NCI-H2107 treated with DMSO at 0.1 percent for 48 hours (cell line): ENCODE data around the gene TGFBR3.
A peak's percentile ranks its signal among the peaks of the same experiment; 100 is the strongest.
"Not testable (repeated sequence)": the region's sequence is repeated elsewhere in the genome, so short reads cannot be mapped to it uniquely, and the experiment has no call there.

Source experiments
- DNase-seq: peaks from one replicate; lab custom pipeline; 2025; ENCODE audit not compliant: unreplicated experiment; lab: John Stamatoyannopoulos, UW

TGFBR3 gene

DNA sequence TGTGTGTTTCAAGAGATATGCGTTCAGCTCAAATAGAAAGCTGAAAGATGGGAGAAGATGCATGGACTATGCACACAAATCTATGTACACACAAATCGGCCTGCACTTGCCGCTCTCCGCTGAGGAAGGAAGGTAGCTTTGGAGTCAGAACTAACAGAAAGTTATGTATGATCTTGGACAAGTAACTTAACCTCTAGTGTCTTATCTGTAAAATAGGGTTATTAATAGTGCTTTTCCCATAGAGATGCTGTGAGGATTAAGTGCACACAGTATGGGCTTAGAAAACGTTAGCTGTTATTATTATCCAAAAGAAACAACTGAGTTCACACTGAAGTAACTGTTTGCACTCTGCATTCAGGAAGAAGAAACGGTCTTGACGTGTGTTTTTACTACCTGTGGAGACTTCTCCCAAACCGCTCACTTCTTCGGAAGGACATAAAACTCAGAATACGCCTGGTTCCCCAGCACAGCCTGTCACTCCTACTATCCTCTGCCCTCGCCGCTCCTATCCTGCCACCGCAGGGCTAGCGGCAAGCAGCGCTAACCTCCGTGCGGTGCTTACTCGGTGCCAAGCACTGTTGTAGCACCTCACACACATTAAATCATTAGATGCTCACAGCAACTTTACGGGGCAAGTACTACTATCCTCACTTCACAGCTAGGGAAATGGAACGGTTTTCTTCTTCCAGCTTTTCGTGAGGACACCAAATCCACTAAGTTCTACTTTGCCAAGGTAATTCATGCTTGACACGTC lies 1.3 kb downstream of the TGFBR3 start:
- no peak for DNase-seq

- peak; percentile 19 for DNase-seq
These were observed 2.5 kb downstream of the TGFBR3 start for GRCh38 chr1:91883470-91883869.

DNA sequence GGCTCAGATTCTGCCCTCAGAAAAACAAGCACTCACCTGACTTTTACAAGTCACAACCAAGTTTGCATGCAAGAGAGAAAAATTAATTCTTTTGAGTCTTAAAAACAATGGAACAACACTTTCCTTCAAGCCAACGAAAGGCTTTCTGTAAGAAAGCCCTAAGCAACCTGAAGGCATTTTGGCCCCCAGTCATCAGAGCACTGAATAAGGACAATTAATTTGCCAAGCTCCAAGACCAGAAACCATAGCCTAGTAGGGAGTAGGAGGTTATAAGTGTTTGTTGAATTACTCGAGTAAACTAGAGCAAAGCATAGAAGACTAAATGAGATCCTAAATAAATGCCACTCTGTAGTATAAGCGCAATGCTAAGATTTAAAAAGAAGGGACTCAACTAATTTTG lies 4.7 kb downstream of the TGFBR3 start:
- no peak for DNase-seq

DNA sequence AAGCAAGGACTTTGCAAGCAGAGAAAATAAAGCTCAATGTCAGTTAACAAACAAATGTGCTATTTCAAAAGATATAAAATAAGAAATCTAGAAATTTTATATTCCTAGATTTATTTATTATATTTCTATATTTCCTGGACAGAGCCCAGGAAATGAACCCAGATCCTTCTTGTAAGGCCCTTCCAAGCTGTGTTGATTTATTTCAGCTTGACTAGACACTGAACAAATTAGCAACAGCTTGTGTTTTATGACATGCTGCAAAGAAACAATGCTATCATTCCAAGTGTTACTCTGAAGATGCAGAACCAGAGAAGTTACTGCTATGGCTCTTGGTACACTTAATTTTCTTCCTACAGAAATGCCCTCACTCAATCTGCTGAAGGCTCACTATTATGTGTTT lies 6.2 kb downstream of the TGFBR3 start:
- no peak for DNase-seq

DNA sequence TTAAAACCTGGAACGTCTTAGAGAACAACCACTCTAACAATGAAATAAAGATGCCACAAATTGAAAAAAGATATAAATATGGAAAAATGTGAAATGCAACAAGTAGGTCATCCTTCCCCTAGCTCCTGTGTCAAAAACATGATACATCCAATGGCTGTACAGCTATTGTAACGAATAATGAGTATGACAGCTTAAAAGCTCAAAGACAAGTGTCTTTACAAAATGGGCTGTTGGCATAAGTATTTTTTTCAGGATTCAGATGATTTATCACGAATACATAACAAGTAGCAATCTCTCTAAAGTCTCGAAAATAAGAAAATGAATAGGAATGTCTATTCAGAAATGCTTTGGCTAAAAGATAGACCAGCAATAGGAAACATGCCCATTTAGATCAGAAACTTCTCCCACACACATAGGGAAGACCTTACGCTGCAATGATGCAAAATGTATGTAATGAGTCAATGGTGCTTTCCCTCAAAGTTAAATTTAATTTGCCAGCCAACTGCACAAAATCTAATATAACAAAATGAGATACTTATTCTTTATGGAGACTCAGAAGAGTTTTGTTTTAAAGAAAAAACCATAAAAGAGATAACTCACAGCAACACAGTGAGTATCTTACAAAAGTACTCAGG lies 8.3 kb downstream of the TGFBR3 start:
- DNase-seq: no peak

GRCh38 chr1:91876781-91877573 lies 9.0 kb downstream of the TGFBR3 start:
- no peak for DNase-seq

GRCh38 chr1:91876040-91876470 lies 9.9 kb downstream of the TGFBR3 start:
- no peak for DNase-seq

GRCh38 chr1:91874167-91874566 lies 11.8 kb downstream of the TGFBR3 start:
- DNase-seq: no peak

GRCh38 chr1:91872559-91873081 lies 13.3 kb downstream of the TGFBR3 start:
- peak; percentile 67 for DNase-seq

GRCh38 chr1:91872000-91872399 lies 14.0 kb downstream of the TGFBR3 start:
- no peak for DNase-seq

GRCh38 chr1:91870322-91870721 lies 15.6 kb downstream of the TGFBR3 start:
- no peak for DNase-seq

DNA sequence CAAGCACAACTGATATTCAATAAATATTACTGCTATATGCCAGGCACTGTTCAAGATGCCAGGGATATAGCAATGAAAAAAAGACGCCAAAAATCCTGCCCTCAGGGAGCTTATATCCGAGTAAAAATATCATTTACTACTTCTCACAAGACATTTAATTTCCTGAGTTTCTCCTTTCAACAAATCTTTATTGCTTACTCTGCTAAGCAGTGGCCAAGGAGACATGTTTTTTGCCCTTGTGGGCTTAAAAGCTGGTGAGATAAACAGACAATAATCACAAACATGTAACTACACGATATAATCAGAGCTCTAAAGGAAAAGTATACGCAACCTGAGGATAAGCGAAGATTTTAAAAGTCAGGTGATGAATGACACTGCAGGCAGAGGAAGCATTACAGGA lies 19.5 kb downstream of the TGFBR3 start:
- no peak for DNase-seq

DNA sequence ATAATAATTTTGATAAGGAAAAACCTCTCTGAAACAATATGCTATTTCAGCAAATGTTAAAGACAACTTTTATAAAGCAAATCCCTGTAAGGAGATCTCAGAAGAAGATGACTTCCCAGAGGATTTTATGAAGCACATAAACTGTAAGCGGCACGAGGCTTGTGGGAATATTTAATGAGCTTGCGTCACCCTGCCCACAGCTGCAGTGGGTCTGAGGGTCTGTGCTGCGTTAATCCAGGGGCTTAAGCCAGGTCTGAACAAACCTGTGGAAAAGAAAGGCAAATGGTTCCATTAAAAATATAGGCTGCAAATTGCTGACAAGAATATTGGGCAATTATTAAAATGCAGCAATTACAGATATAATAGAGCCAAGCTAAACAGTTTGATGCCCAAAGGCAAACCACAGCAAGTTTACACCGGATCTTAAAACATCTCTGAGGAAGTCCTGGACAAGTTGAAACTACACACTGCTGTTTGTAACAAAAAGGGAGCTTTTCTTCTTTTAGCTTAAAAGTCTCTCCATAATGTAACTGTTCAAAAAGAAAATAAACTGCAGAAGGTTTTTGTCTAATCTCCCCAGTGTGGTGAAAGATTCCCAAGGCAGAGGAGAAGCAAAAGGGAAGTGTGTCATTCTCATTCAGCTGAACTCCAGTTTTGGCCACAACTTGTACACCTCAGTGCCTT lies 21.8 kb downstream of the TGFBR3 start:
- no peak for DNase-seq

GRCh38 chr1:91863498-91863897 lies 22.5 kb downstream of the TGFBR3 start:
- DNase-seq: no peak

GRCh38 chr1:91862120-91862519 lies 23.8 kb downstream of the TGFBR3 start:
- no peak for DNase-seq

DNA sequence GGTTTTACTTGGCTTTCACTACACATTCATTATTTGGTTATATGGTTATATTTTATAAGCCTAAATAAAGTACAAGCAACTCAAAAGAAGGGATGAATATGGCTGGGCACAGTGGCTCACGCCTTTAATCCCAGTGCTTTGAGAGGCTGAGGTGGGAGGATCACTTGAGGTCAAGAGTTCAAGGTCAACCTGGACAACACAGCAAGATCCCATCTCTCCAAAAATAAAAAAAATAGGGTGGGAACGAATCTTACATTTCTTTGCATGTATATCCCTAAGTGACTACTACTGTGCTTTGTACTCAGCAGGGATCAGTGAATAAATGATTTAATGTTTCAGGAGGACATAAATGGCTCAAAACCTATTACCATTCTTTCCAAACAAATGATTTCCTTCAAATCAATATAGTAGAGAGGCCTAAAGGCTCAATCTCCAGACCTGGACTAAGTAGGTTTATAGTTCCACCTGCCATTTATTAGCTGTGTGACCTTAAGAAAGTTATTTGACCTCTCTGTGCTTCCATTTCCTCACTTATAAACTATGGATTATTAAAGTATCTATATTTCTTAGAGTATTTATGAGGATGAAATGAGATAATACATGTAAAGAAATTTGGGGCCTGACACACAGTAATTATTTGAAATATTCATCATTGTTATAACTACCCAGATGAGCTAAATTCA lies 28.3 kb downstream of the TGFBR3 start:
- DNase-seq: no peak

GRCh38 chr1:91856996-91857395 lies 29.0 kb downstream of the TGFBR3 start:
- no peak for DNase-seq

DNA sequence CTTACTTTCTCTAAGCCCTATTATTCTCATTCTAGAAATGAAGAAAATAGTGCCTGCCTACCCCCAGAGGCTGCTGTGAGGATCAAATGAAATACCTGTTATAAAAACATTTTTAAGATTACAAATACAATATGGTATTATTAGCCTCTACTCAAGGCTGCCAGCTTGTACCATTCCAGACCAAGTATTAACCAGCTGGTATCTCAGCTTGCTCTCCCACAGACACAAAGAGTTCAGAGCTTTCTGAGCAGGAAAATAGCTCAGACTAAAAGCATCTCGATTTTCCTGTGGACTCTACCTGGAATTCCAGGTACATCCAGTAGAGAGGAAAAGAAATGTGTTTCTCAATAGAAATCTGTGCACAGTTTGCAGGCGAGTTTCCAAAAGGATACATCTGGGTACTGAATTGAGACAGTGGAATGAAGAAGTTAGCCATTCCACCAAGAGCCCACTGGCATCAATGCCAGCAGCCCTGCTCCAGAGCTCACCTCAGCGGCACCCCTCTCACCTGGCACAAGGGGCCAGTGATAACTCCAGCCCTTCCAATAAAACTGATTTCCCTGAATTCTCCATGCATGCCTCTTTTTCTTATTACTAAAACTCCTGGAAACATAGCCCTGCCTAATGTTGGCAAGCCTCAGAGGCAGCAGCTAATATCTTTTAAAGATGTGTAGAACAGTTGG lies 31.0 kb downstream of the TGFBR3 start:
- no peak for DNase-seq

DNA sequence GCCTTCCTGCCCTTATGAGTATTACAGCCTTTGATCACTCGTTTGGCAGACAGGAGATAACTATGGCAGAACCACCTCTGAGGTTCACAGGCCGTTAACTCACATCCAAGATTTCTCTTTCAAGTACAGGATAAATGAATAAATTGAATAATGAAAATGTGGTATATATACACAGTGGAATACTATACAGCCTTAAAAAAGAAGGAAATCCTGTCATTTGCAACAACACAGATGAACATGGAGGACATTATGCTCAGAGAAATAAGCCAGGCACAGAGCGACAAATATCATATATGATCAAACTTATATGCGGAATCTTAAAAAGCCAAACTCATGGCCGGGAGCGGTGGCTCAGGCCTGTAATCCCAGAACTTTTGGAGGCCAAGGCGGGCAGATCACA lies 32.6 kb downstream of the TGFBR3 start:
- no peak for DNase-seq

GRCh38 chr1:91852011-91852410 lies 33.9 kb downstream of the TGFBR3 start:
- not testable (repeated sequence) for DNase-seq
